Sigmoid colon (tissue), 7 donors: ENCODE results near the gene SIGMAR1. TPM values are rescaled to one million over a fixed set of nuclear protein-coding genes. Genes with fewer than 3 reads are reported as not detected.

Experiments
- DNase-seq: peaks from one replicate; pipeline ENCODE4 v3.0.0-alpha.2; 2019
- H3K27ac ChIP-seq, 4 donors: fragments of 200-600 bp; sonication (generic); one replicate each; pipeline ENCODE4 v1.5.1; 2016 to 2019; ENCODE audit warnings: mild to moderate bottlenecking in 1 of 4
- H3K27me3 ChIP-seq, 3 donors: fragments of 200-600 bp; sonication (generic); one replicate each; pipeline ENCODE4 v1.5.1; 2019; ENCODE audit warnings: mild to moderate bottlenecking in 1 of 3
- H3K36me3 ChIP-seq, 4 donors: fragments of 200-600 bp; sonication (generic); one replicate each; pipeline ENCODE4 v1.5.1; 2016 to 2019
- H3K4me1 ChIP-seq, 4 donors: fragments of 200-600 bp; sonication (generic); one replicate each; pipeline ENCODE4 v1.5.1; 2017 to 2019
- H3K4me3 ChIP-seq, 4 donors: fragments of 200-600 bp; sonication (generic); one replicate each; pipeline ENCODE4 v1.5.1; 2017 to 2019; ENCODE audit warnings: mild to moderate bottlenecking in 2 of 4, moderate library complexity in 1 of 4
- H3K9me3 ChIP-seq, 4 donors: fragments of 200-600 bp in 3 of 4; sonication (generic) in 3 of 4; one replicate each; pipeline versions ENCODE4 v1.5.1 to v1.6.1; 2013 to 2019
- EP300 ChIP-seq, 4 donors: sonication (generic); formaldehyde crosslinking; IDR thresholded peaks; one replicate each; pipeline ENCODE4 v1.6.1; 2017; ENCODE audit warnings: antibody characterized with exemption in 4 of 4
- POLR2A ChIP-seq, 2 donors: fragments of 450-650 bp; IDR thresholded peaks; one replicate each; pipeline ENCODE4 v1.6.1; 2016; ENCODE audit warnings: antibody characterized with exemption in 2 of 2, mild to moderate bottlenecking in 2 of 2, moderate library complexity in 2 of 2
- POLR2AphosphoS5 ChIP-seq, 4 donors: sonication (generic); formaldehyde crosslinking; IDR thresholded peaks; one replicate each; pipeline ENCODE4 v1.6.1; 2017; ENCODE audit warnings: antibody characterized with exemption in 4 of 4
- WGBS, 2 donors: extraction: QIAGEN DNeasy Blood & Tissue Kit; methylation state at CpG; one replicate each; pipeline ENCODE4 v1.1.7; 2013; 5-methylcytosine and 5-hydroxymethylcytosine counted together
- intact Hi-C: fragments of 100-400 bp; cut with DNase I; formaldehyde crosslinking; loops from one replicate; pipeline ENCODE4 v1.15.1; 2023
- polyA plus RNA-seq, 3 donors: library from polyadenylated mRNA; stranded (reverse); fragments of 200-250 nt; gene quantifications; one replicate each; pipeline ENCODE4 v1.2.3, GENCODE V29; 2013
- total RNA-seq, 4 donors: library from RNA; depleted of rRNA; stranded (reverse); fragments of >200 nt; gene quantifications; one replicate each; pipeline ENCODE4 v1.1.0, GENCODE V29; 2016
- TF ChIP-seq, protein P1 (sequence below), 4 experiments: fragments of 450-650 bp in 3 of 4; fragments of 200-600 bp in 1 of 4; IDR thresholded peaks; one replicate each; pipeline ENCODE4 v1.5.1; 2016 to 2019; ENCODE audit warnings: antibody characterized with exemption in 4 of 4, mild to moderate bottlenecking in 3 of 4, moderate library complexity in 2 of 4
- donor health status: healthy with polysubstance abuse.
- donor health status: Bipolar disorder and iron deficiency.
- donor health status: healthy.

SIGMAR1 gene
- total and polyA plus RNA-seq, 7 donors: 12.0 to 82.6 (median 70.6) TPM

DNA sequence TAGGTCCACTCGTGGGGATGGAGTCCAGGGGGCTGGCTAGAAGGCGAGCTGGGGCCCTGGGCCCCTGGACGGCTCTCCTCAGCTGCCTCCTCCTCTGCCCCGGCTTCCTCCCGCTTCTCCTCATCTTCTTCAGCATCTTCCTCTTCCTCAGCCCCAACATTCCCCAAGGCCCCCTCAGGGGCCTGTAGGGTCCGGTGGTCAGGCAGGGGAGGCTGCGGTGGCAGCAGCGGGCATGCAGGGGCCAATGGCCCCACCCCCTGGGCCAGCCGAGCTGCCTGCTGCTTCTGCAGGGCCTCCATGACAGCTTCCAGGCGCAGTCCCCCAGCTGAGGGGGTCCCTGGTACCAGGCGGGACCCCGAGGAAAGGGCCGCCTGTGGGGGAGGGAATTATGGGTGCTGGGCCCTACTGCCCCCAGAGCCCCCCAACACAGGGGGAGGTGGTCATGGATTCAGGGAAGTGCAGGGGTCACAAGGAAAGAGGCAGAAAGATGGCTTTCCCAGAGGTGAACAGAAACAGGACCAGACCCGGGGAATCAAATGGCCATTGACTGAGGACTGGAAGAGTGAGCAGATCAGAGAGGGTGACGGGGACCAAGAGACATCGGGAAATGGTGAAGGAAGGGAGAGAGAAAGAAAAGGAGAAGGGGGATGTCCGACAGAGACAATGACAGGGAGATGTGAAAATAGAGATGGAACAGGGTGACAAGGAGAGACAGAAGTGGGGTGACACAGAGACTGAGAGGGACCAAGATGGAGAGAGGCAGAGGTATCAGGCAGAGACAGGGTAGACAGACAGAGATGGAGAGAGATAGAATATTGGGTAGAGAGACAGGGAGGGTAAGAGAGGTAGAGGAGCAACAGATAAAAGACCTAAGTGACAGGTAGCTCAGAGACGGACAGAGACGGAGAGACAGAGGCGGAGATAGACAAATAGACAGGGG lies 9.6 kb downstream of the SIGMAR1 start:
- TF ChIP-seq POLR2A (IDR thresholded peaks at IDR 0.05) (no peak), EP300 (IDR thresholded peaks at IDR 0.05) (no peak)
- TF ChIP-seq, protein P1, sequence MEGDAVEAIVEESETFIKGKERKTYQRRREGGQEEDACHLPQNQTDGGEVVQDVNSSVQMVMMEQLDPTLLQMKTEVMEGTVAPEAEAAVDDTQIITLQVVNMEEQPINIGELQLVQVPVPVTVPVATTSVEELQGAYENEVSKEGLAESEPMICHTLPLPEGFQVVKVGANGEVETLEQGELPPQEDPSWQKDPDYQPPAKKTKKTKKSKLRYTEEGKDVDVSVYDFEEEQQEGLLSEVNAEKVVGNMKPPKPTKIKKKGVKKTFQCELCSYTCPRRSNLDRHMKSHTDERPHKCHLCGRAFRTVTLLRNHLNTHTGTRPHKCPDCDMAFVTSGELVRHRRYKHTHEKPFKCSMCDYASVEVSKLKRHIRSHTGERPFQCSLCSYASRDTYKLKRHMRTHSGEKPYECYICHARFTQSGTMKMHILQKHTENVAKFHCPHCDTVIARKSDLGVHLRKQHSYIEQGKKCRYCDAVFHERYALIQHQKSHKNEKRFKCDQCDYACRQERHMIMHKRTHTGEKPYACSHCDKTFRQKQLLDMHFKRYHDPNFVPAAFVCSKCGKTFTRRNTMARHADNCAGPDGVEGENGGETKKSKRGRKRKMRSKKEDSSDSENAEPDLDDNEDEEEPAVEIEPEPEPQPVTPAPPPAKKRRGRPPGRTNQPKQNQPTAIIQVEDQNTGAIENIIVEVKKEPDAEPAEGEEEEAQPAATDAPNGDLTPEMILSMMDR (IDR thresholded peaks at IDR 0.05): no peak
- peaks cover 0 to 28% (median 24%) of the 10 kb centered on the region in 4 donors for H3K4me1 ChIP-seq
- DNase-seq: no peak
- WGBS, 2 donors: 34 to 37% methylated on average over 20 of the region's 20 CpGs
- intact Hi-C loops: no loop called here
- H3K36me3 ChIP-seq: no peaks in the 10 kb centered on the region
- H3K9me3 ChIP-seq: no peaks in the 10 kb centered on the region
- peaks cover 56 to 72% (median 66%) of the 10 kb centered on the region in 3 donors for H3K27me3 ChIP-seq
- peak overlapping the region; percentile 11 to 53 (median 37) for H3K4me3 ChIP-seq
- H3K27ac ChIP-seq: no peak overlapping the region

- 48 to 66% methylated on average over 3 of the region's 3 CpGs for WGBS, 2 donors
- Histone ChIP-seq H3K4me1 (peaks cover 0 to 33% (median 26%) of the 10 kb centered on the region in 4 donors), H3K27ac (no peak overlapping the region), H3K36me3 (no peaks in the 10 kb centered on the region), H3K27me3 (peaks cover 56 to 85% (median 76%) of the 10 kb centered on the region in 3 donors), H3K9me3 (no peaks in the 10 kb centered on the region), H3K4me3 (no peak overlapping the region)
- TF ChIP-seq POLR2AphosphoS5 (IDR thresholded peaks at IDR 0.05) (no peak), POLR2A (IDR thresholded peaks at IDR 0.05) (no peak), EP300 (IDR thresholded peaks at IDR 0.05) (no peak)
- TF ChIP-seq, protein P1 (IDR thresholded peaks at IDR 0.05): no peak
- intact Hi-C loops: no loop called here
- no peak for DNase-seq
Observed at GRCh38 chr9:34625186-34625486, 12.5 kb downstream of the SIGMAR1 start.

GRCh38 chr9:34624475-34625185 lies 13.0 kb downstream of the SIGMAR1 start:
- Histone ChIP-seq H3K27ac (no peak overlapping the region), H3K4me1 (peaks cover 0 to 37% (median 29%) of the 10 kb centered on the region in 4 donors), H3K27me3 (peaks cover 55 to 80% (median 75%) of the 10 kb centered on the region in 3 donors), H3K36me3 (no peaks in the 10 kb centered on the region), H3K9me3 (no peaks in the 10 kb centered on the region), H3K4me3 (no peak overlapping the region)
- DNase-seq: no peak
- intact Hi-C loops: no loop called here
- WGBS, 2 donors: 18 to 28% methylated on average over 39 of the region's 39 CpGs
- no peak for TF ChIP-seq POLR2AphosphoS5 (IDR thresholded peaks at IDR 0.05)
- TF ChIP-seq, protein P1 (IDR thresholded peaks at IDR 0.05): no peak
- no peak for TF ChIP-seq EP300 (IDR thresholded peaks at IDR 0.05)
- no peak for TF ChIP-seq POLR2A (IDR thresholded peaks at IDR 0.05)

DNA sequence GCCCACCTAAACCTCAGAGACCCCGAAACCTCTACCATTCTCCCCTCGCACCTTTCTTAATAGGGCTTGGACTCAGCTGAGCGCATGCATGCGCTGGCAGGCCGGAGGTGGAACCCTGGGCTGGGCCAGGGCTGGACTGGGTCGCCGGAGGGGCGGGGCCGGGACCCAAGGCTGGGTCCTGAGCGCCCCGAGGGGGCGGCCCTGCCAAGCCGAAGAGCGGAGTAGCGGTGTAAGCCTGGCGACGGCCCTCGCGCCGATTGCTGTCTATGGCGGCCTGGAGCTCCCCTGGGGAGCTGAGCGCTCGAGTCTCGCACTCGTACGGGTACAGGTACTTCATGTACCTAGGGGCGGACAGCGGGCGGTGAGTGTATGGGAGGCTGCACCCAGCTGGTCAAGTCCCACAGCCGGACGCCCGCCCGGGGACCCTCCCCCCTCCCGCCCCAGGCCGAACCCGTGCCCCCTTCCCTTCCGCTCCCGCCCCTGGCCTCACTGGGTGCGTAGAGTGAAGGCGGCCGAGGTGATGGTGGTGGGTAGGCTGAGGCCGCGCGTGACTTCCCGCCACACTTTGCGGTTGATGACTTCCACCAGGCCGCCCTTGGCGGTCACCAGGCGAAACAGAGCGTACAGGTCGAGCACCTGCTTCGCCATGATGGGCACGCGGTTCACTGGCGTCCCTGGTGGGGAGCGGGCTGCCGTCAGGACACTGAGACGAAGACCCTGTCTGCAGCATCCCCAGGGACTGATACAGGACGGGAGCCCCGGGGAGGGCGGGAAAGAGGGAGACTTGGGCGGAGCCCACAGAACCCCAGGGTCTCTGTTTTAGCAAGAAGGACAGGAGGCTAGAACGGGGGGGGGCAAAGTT lies 14.0 kb downstream of the SIGMAR1 start:
- WGBS, 2 donors: 8 to 21% methylated on average over 63 of the region's 63 CpGs
- no peak overlapping the region for H3K4me3 ChIP-seq
- H3K9me3 ChIP-seq: no peaks in the 10 kb centered on the region
- no peaks in the 10 kb centered on the region for H3K36me3 ChIP-seq
- DNase-seq: peak; percentile 71
- H3K27ac ChIP-seq: no peak overlapping the region
- H3K27me3 ChIP-seq: peaks cover 45 to 70% (median 65%) of the 10 kb centered on the region in 3 donors
- intact Hi-C loops: no loop called here
- TF ChIP-seq, protein P1 (IDR thresholded peaks at IDR 0.05): no peak
- no peak for TF ChIP-seq POLR2AphosphoS5 (IDR thresholded peaks at IDR 0.05)
- no peak for TF ChIP-seq POLR2A (IDR thresholded peaks at IDR 0.05)
- TF ChIP-seq EP300 (IDR thresholded peaks at IDR 0.05): no peak
- peaks cover 0 to 36% (median 26%) of the 10 kb centered on the region in 4 donors for H3K4me1 ChIP-seq
